RWPE1 (cell line): Measurements from ENCODE around the gene ADCY10.
A peak's percentile ranks its signal among the peaks of the same experiment; 100 is the strongest.

Source experiments
- CTCF ChIA-PET: fragments of 350-600 bp; sonication (Branson Sonifier 250); formaldehyde crosslinking; extraction: SDS; loops from one replicate; lab custom pipeline; 2021; lab: Yijun Ruan, JAX
- POLR2A ChIA-PET: fragments of 400-600 bp; formaldehyde crosslinking; extraction: SDS; loops from one replicate; lab custom pipeline; 2020; ENCODE audit warnings: antibody characterized with exemption; ENCODE audit not compliant: low non-redundant PET; lab: Yijun Ruan, JAX
- DNase-seq: peaks from one replicate; pipeline ENCODE4 v3.0.0; 2012; ENCODE audit warnings: low spot score
- H3K27ac ChIP-seq: fragments of 450-650 bp; 2 replicates; pipeline ENCODE4 v1.5.1; 2017
- TF ChIP-seq, protein P1 (sequence below): fragments of 450-650 bp; conservative IDR thresholded peaks from 2 replicates; pipeline ENCODE4 v1.5.1; 2017; ENCODE audit warnings: low read depth, mild to moderate bottlenecking

Gene ADCY10

DNA sequence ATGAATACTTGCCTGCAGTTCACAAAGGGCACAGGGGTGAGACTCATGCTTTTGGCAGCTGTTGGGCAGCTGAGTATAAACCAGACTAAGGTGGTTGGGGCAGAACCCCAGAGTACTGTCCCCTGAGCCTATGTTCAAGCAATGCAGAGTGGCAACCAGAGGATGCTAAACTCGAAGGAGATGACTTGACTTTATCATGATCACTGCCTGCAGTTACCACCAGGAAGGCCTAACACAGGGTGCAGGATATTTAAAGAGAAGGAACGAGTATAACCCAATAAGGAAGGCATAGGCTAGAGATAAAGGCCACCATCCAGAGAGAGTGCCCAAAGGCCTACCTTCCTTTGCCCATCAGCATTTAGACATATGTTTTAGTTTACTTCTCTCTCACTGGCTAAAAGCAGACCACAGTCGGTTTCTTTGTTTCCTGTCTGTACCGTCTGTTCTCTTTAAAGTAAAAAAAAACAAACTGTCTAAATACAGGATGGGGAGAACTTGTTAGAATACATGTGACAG, 108.8 kb downstream of the ADCY10 start:
- TF ChIP-seq, protein P1, sequence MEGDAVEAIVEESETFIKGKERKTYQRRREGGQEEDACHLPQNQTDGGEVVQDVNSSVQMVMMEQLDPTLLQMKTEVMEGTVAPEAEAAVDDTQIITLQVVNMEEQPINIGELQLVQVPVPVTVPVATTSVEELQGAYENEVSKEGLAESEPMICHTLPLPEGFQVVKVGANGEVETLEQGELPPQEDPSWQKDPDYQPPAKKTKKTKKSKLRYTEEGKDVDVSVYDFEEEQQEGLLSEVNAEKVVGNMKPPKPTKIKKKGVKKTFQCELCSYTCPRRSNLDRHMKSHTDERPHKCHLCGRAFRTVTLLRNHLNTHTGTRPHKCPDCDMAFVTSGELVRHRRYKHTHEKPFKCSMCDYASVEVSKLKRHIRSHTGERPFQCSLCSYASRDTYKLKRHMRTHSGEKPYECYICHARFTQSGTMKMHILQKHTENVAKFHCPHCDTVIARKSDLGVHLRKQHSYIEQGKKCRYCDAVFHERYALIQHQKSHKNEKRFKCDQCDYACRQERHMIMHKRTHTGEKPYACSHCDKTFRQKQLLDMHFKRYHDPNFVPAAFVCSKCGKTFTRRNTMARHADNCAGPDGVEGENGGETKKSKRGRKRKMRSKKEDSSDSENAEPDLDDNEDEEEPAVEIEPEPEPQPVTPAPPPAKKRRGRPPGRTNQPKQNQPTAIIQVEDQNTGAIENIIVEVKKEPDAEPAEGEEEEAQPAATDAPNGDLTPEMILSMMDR: no peak
- CTCF ChIA-PET: interaction anchor here (0.6 kb wide), 1 partner anchor 330 kb away, joined by 4 read pairs; no protein-coding TSS in a partner anchor
- POLR2A ChIA-PET: no interaction called here
- no peak overlapping the region for H3K27ac ChIP-seq
- DNase-seq: no peak

DNA sequence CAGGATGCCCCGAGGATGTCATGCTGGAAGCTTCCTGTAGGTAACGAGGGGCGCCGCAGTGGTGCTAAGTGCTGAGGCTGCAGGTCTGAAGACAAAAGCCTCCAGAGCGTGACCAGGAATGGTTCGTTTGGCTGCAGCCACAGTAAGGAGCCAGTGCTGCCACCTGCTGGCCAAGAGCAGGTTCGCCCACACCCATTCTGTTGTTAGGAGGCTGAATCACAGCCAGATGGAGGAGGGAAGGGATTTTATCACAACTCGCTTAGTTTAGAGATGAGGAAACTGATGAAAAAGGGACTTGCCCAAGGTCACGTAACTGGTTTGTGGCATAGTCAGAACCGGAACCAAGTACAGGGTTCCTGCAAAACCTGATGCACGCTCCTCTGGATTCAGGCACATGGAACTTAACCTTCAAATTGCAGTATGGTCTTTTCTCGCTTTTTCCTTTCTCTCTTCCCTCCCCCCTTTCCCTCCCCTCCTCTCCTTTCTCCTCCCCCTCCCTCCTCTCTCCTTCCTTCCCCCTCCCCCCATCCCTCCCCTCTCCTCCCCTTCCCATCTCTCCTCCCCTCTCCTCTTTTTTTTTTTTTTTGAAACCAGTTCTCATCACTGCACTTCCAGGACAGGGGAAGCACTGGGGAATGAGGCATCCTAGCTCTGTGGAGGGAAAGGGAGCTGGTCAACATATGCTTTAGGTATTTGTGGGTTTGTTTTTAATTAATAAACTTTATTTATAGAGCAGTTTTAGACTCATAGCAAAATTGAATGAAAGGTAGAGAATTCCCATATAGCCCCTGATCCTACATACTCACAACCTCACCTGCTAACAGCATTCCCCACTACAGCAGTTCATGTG, 110.4 kb downstream of the ADCY10 start:
- POLR2A ChIA-PET: interaction anchor here (0.5 kb wide), 1 partner anchor 87 kb away, joined by 7 read pairs; no protein-coding TSS in a partner anchor
- H3K27ac ChIP-seq: peak overlapping the region; percentile 59
- CTCF ChIA-PET: interaction anchor here (0.6 to 1.2 kb wide), 5 partner anchors 30 to 186 kb away, joined by 3 to 8 read pairs (median 4); partner anchors contain the start of gene MPC2
- peak; percentile 87 for DNase-seq
- TF ChIP-seq, protein P1: peak; percentile 93

GRCh38 chr1:167802235-167802634, 111.7 kb downstream of the ADCY10 start:
- TF ChIP-seq, protein P1: no peak
- CTCF ChIA-PET: interaction anchor here (0.7 to 1.2 kb wide), 4 partner anchors 11 to 399 kb away, joined by 3 to 8 read pairs (median 4); partner anchors contain the start of gene MPC2
- H3K27ac ChIP-seq: no peak overlapping the region
- POLR2A ChIA-PET: no interaction called here
- DNase-seq: no peak

GRCh38 chr1:167800251-167800650, 113.7 kb downstream of the ADCY10 start:
- POLR2A ChIA-PET: interaction anchor here (0.6 to 0.7 kb wide), 2 partner anchors 84 to 500 kb away, joined by 3 to 9 read pairs; no protein-coding TSS in a partner anchor
- TF ChIP-seq, protein P1: no peak
- CTCF ChIA-PET: interaction anchor here (1.2 kb wide), 1 partner anchor 85 kb away, joined by 6 read pairs; no protein-coding TSS in a partner anchor
- peak overlapping the region; percentile 85 for H3K27ac ChIP-seq
- no peak for DNase-seq

GRCh38 chr1:167799747-167800146, 114.2 kb downstream of the ADCY10 start:
- CTCF ChIA-PET: interaction anchor here (0.6 kb wide), 1 partner anchor 9 kb away, joined by 8 read pairs; no protein-coding TSS in a partner anchor
- DNase-seq: peak; percentile 33
- TF ChIP-seq, protein P1: no peak
- POLR2A ChIA-PET: interaction anchor here (0.6 to 0.9 kb wide), 3 partner anchors 78 to 499 kb away, joined by 3 to 9 read pairs (median 8); partner anchors contain the start of gene MPZL1
- H3K27ac ChIP-seq: peak overlapping the region; percentile 85

DNA sequence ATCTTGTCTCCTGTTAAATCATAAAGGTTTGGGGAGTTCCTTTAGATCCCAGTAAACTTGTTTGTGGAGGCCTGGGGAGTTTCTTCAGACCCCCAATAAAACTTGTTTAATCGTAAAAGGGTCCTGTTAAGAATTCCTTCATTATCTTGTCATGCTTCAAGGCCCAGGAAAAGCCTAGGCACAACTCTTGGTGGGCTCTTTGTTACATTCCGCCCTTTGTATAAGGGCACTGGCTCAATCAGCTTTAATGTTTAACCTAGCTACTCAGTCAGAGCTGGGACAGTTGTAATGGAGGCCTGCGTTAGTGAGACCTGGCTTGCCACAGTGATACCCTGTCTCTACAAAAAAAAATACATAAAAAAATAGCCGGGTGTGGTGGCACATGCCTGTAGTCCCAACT, 115.0 kb downstream of the ADCY10 start:
- no peak for DNase-seq
- TF ChIP-seq, protein P1: no peak
- ChIA-PET CTCF (no interaction called here), POLR2A (interaction anchor here (1.1 kb wide), 1 partner anchor 392 kb away, joined by 6 read pairs; no protein-coding TSS in a partner anchor)
- peak overlapping the region; percentile 85 for H3K27ac ChIP-seq
